ENCODE data around the gene ABCC8.

GRCh38 chr11:17463546-17464174 is 13.0 kb downstream of the ABCC8 start:
- TF ChIP-seq, protein P1, sequence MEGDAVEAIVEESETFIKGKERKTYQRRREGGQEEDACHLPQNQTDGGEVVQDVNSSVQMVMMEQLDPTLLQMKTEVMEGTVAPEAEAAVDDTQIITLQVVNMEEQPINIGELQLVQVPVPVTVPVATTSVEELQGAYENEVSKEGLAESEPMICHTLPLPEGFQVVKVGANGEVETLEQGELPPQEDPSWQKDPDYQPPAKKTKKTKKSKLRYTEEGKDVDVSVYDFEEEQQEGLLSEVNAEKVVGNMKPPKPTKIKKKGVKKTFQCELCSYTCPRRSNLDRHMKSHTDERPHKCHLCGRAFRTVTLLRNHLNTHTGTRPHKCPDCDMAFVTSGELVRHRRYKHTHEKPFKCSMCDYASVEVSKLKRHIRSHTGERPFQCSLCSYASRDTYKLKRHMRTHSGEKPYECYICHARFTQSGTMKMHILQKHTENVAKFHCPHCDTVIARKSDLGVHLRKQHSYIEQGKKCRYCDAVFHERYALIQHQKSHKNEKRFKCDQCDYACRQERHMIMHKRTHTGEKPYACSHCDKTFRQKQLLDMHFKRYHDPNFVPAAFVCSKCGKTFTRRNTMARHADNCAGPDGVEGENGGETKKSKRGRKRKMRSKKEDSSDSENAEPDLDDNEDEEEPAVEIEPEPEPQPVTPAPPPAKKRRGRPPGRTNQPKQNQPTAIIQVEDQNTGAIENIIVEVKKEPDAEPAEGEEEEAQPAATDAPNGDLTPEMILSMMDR (IDR thresholded peaks at IDR 0.05) = no peak
- no peak for TF ChIP-seq POLR2A (IDR thresholded peaks at IDR 0.05)
